ENCODE data around the gene SEZ6L2.
A peak's percentile ranks its signal among the peaks of the same experiment; 100 is the strongest.
"Not testable (repeated sequence)": the region's sequence is repeated elsewhere in the genome, so short reads cannot be mapped to it uniquely, and the experiment has no call there.

The SEZ6L2 gene

DNA sequence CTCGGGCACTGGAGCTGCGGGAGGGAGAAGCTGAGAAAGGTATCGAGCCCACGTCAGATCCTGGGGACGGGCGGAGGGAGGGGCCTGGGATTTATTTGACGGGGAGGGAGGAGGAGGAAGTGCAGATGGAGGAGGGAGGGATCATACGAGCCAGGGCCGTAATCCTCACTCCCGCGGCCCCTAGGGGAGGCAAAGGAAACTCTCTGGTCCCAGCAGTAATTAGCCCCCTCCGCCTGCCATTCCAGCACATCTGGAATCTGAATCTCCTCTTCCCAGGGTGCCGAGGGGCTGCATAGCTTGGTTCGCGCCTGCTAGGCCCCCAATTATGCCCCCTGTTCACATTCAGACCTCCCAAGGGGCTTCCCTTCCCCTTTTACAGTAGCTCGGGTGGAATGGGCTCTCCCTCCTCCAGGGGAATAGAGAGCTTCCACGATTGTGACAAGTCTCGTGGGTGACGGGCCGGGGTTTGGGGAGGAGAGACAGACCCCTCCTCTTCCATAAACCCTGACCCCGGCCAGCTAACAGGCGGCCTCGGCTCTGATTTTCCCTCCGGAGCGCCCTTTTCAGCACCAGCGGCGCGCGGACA lies at the start of gene SEZ6L2:
Gene SEZ6L2 (minus strand): TSS at position 35 of the 586 bp plus-strand sequence. CDS start 531 bp downstream, outside the sequence.
- peak; percentile 38 for FAIRE-seq
- no peak for DNase-seq (ENCODE audit: extremely low spot score, insufficient read length, low read depth)

DNA sequence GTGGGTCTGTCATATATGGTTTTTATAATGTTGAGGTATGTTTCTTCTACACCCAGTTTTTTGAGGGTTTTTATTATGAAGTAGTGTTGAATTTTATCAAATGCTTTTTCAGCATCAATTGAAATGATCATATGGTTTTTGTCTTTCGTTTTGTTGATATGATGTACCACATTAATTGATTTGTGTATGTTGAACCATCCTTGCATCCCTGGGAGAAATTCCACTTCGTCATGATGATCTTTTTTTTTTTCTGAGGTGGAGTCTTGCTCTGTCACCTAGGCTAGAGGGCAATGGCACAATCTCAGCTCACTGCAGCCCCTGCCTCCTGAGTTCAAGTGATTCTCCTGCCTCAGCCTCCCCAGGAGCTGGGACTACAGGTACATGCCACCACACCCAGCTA lies 48.5 kb upstream of the SEZ6L2 start:
- FAIRE-seq = no peak
- DNase-seq (ENCODE audit: extremely low spot score, insufficient read length, low read depth) = no peak

- DNase-seq (ENCODE audit: extremely low spot score, insufficient read length, low read depth) (no peak), FAIRE-seq (no peak)
Measured at GRCh38 chr16:29943846-29944799, 44.8 kb upstream of the SEZ6L2 start.

DNA sequence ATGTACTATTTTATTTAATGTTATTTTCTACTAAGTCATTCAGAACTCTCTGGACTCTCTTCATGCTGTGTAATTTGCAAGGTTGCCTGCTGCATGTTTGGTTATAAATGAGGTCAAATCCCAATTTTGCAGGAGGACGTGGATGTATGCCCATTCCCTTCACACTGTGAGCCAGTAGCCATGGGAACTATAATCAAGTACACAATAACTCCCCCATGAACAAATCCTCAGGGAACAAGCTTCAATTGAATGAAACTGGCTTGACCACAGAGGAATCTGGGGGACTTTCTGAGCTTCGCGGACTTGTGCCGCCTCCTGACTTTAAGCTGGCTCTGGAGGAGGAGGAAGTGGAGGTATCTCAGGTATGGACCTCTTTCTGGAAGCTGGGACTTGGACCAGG lies 41.3 kb upstream of the SEZ6L2 start:
- DNase-seq (ENCODE audit: extremely low spot score, insufficient read length, low read depth) (no peak), FAIRE-seq (no peak)

DNA sequence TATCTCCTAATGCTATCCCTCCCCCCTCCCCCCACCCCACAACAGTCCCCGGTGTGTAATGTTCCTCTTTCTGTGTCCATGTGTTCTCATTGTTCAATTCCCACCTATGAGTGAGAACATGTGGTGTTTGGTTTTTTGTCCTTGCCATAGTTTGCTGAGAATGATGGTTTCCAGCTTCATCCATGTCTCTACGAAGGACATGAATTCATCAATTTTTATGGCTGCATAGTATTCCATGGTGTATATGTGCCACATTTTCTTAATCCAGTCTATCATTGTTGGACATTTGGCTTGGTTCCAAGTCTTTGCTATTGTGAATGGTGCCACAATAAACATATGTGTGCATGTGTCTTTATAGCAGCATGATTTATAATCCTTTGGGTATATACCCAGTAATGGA lies 32.4 kb upstream of the SEZ6L2 start:
- not testable (repeated sequence) for FAIRE-seq; DNase-seq (ENCODE audit: extremely low spot score, insufficient read length, low read depth)

GRCh38 chr16:29927070-29927905 lies 27.9 kb upstream of the SEZ6L2 start:
- DNase-seq (ENCODE audit: extremely low spot score, insufficient read length, low read depth) (no peak), FAIRE-seq (no peak)

GRCh38 chr16:29926711-29927052 lies 27.3 kb upstream of the SEZ6L2 start:
- FAIRE-seq (no peak), DNase-seq (ENCODE audit: extremely low spot score, insufficient read length, low read depth) (no peak)

DNA sequence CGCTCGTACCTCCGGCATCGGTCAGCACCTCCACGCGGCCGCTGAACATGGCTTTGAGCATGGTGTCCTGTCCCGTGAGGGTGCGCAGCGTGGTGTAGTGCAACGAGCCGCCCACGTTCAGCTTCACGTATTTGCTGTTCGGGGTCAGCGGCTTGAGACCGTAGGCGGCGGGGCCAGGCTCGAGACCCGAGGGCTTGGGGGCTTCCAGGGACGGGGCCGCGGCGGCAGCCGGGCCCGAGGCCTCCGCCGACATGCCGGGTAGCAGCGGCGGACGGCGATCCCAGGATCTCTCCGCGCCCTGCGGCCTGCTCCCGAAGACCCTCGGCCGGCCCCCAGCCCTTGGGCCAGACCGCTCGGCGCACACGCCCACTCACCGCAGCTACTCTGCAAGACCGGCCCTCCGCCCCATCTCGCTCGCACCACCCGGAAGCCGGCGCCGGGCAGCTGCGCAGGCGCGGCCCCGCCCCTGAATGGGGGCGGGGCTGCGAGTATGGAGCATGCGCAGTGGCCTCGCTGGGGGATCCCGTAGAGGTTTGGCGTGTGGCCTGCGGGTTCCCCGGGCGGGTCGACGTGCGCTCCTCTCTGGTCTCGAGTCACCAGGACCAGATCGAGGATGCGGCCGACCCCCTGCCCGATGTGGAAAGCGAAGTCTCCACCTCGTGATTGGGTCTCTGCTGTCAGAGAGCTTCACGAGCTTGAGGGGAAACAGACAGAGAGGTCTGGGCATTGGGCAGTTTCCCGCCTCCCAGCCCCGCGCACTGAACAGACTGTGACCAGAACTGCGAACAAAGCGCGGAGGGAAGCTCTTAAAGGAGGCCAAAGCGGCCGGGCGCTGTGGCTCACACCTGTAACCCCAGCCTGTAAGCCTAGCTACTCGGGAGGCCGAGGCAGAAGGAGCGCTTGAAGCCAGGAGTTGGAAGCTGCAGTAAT lies 26.7 kb upstream of the SEZ6L2 start, which contains the start of gene KCTD13:
Gene KCTD13 (minus strand): TSS at position 446 of the 930 bp plus-strand sequence. CDS start 193 bp downstream, at position 253.
- FAIRE-seq (peak; percentile 78), DNase-seq (ENCODE audit: extremely low spot score, insufficient read length, low read depth) (peak; percentile 99)

- no peak for FAIRE-seq
Measured at GRCh38 chr16:29925105-29925756, 25.9 kb upstream of the SEZ6L2 start.

GRCh38 chr16:29922986-29923501 lies 23.7 kb upstream of the SEZ6L2 start:
- no peak for FAIRE-seq
- no peak for DNase-seq (ENCODE audit: extremely low spot score, insufficient read length, low read depth)

More at GRCh38 chr16:29925105-29925756, 25.9 kb upstream of the SEZ6L2 start:
- DNase-seq (ENCODE audit: extremely low spot score, insufficient read length, low read depth) = no peak

GRCh38 chr16:29922326-29922725 lies 23.0 kb upstream of the SEZ6L2 start:
- no peak for FAIRE-seq
- no peak for DNase-seq (ENCODE audit: extremely low spot score, insufficient read length, low read depth)

DNA sequence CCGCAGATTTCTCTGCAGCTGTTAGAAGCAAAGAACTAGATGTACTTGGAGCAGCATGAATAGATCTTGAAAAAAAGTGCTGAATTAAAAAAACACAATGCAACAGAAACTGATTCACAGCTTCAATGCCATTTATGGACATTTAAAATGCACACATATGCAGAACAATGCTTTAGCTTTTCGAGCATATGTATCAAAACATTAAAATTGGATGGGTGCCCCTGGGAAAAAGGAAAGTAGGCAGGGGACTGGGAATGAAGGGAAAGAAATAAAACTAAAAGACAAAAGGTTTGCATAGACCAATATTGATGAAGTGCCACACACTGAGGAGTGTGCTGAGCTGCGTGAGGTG lies 21.7 kb upstream of the SEZ6L2 start:
- DNase-seq (ENCODE audit: extremely low spot score, insufficient read length, low read depth) = no peak
- FAIRE-seq = no peak

- no peak for DNase-seq (ENCODE audit: extremely low spot score, insufficient read length, low read depth)
- FAIRE-seq = no peak
Measured at GRCh38 chr16:29920288-29921033, 21.1 kb upstream of the SEZ6L2 start.

GRCh38 chr16:29916979-29917378 lies 17.6 kb upstream of the SEZ6L2 start:
- FAIRE-seq = no peak
- DNase-seq (ENCODE audit: extremely low spot score, insufficient read length, low read depth) = no peak

DNA sequence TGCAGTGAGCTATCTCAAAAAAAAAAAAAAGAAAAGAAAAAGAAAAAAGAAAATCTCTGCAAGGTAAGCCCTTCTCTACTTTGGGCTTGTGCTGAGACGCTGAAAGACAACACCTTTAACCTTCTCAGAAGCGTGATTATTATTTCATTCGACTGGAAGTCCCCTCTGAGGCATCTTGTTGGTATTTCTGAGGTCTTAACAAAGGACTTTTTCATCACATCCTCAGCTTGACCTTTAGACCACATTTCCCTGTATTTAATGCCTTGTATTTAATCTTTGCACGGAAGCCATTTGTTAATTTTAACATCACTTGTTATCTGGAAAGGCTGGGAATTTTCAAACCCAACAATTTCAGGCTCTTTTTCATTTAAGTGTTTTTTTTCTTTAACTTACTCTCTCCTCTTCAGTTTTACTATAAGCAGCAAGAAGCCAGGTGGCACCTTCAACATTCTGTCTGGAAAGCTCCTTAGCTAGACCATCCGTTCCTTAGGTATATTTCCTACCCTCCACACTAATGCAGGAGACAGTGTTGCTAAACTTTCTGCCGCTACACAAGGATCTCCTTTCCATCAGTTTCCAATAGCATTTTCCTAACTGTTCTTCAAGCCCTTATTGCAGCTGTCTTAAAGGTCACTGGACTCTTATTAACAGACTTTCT lies 16.4 kb upstream of the SEZ6L2 start:
- no peak for DNase-seq (ENCODE audit: extremely low spot score, insufficient read length, low read depth)
- FAIRE-seq = no peak

DNA sequence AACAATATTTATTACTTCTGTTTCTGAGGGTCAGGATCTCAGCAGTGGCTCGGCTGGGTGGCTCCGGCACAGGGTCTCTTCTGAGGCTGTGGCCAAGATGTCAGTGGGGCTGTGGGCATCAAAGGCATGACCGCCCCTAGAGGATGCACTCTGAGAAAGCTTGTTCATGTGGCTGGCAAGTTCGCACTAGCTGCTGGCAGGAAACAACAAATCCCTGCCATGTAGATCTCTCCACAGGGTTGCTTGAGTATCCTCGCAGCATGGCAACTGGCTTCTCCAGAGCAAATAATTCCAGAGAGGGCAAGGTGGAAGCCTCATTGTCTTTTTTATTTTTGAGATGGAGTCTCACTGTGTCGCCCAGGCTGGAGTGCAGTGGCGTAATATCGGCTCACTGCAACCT lies 14.2 kb upstream of the SEZ6L2 start:
- FAIRE-seq = no peak
- DNase-seq (ENCODE audit: extremely low spot score, insufficient read length, low read depth) = no peak

DNA sequence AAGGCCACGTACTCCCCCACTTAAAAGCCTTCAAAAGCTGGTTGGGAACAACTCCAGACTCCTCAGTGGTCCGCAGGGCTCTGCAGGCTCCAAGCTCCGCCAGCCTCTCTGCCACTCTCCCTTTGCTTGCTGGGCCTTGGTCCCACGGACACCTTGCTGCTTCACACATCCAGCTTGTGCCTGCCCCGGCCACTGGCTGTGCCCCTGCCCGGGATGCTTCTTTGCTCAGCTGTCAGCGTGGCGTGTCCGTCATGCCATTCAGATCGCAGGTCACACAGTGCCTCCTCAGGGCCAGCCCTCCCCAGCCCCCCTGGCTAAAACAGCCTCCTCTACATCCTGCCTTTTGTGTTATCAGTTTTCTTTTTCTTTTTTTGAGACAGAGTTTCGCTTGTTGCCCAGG lies 12.7 kb upstream of the SEZ6L2 start:
- FAIRE-seq = no peak
- no peak for DNase-seq (ENCODE audit: extremely low spot score, insufficient read length, low read depth)

GRCh38 chr16:29911676-29912010 lies 12.3 kb upstream of the SEZ6L2 start:
- no peak for FAIRE-seq
- DNase-seq (ENCODE audit: extremely low spot score, insufficient read length, low read depth) = no peak

All from GM18507 (cell line).